Right lobe of liver (tissue), 4 donors: ENCODE data around the gene PPARA.

Experiments used
- POLR2A ChIP-seq: fragments of 450-650 bp; IDR thresholded peaks from one replicate; pipeline ENCODE4 v1.6.1; 2017; ENCODE audit warnings: antibody characterized with exemption, mild to moderate bottlenecking
- TF ChIP-seq, protein P1 (sequence below), 4 donors: fragments of 200-600 bp in 3 of 4; fragments of 450-650 bp in 1 of 4; IDR thresholded peaks; one replicate each; pipeline versions ENCODE4 v1.5.1 to v1.8.0; 2016 to 2022; ENCODE audit warnings: antibody characterized with exemption in 4 of 4, mild to moderate bottlenecking in 2 of 4
- donor health status: DM: no; HTN: no; CAD: no.
- donor health status: DM: no; HTN: no; CAD: no.
- donor health status: DM: no; HTN: yes; CAD: no.

- TF ChIP-seq POLR2A, result no peak
- TF ChIP-seq, protein P1, sequence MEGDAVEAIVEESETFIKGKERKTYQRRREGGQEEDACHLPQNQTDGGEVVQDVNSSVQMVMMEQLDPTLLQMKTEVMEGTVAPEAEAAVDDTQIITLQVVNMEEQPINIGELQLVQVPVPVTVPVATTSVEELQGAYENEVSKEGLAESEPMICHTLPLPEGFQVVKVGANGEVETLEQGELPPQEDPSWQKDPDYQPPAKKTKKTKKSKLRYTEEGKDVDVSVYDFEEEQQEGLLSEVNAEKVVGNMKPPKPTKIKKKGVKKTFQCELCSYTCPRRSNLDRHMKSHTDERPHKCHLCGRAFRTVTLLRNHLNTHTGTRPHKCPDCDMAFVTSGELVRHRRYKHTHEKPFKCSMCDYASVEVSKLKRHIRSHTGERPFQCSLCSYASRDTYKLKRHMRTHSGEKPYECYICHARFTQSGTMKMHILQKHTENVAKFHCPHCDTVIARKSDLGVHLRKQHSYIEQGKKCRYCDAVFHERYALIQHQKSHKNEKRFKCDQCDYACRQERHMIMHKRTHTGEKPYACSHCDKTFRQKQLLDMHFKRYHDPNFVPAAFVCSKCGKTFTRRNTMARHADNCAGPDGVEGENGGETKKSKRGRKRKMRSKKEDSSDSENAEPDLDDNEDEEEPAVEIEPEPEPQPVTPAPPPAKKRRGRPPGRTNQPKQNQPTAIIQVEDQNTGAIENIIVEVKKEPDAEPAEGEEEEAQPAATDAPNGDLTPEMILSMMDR (IDR thresholded peaks at IDR 0.05), result no peak
Measured at GRCh38 chr22:46240907-46241306, 90.6 kb downstream of the PPARA start.
